ENCODE results near the gene PDLIM3. TPM values are rescaled to one million over a fixed set of nuclear protein-coding genes. Genes with fewer than 3 reads are reported as not detected.

Gene PDLIM3
- total and polyA plus RNA-seq, 2 of the 4 experiments (the other 2 are of a cell fraction), result 6.4 to 11.7 TPM

GRCh38 chr4:185541251-185541727 lies 6.0 kb upstream of the PDLIM3 start:
- Histone ChIP-seq H3K18ac (ENCODE audit: low read depth, low read length) (no peak overlapping the region), H3K23ac (ENCODE audit: low read depth, low read length) (no peak overlapping the region), H3K79me1 (ENCODE audit: low read depth in 1 of 2, low read length in 2 of 2) (no peaks in the 10 kb centered on the region), H3K27ac (ENCODE audit: insufficient read depth, low read length) (no peak overlapping the region), H3K14ac (replicated peaks; ENCODE audit: low read depth, low read length) (0 out of 2 replicates have a peak overlapping the region, but pooled peaks have one; percentile 36), H2AK9ac (replicated peaks; ENCODE audit: low read depth, low read length, poor library complexity) (no peak overlapping the region), H3K4me3 (ENCODE audit: insufficient read depth, low read depth, low read length) (no peak overlapping the region), H4K91ac (ENCODE audit: insufficient read depth, low read depth, low read length) (no peak overlapping the region), H2BK120ac (ENCODE audit: low read depth, low read length) (no peak overlapping the region), H4K20me1 (ENCODE audit: insufficient read depth, low read length) (no peaks in the 10 kb centered on the region), H4K8ac (ENCODE audit: low read depth in 2 of 2, low read length in 2 of 2) (no peak overlapping the region), H3K4ac (ENCODE audit: low read depth, low read length) (no peak overlapping the region), H3K27me3 (ENCODE audit: control insufficient read depth, insufficient read depth, low read length) (peaks cover 16% of the 10 kb centered on the region), H4K5ac (ENCODE audit: low read depth, low read length) (no peak overlapping the region), H3K9me3 (ENCODE audit: control insufficient read depth, insufficient read depth, low read length) (no peaks in the 10 kb centered on the region), H3K56ac (ENCODE audit: extremely low read depth, insufficient read depth, low read length) (no peak overlapping the region), H2BK15ac (ENCODE audit: low read depth, low read length) (no peak overlapping the region), H3K4me2 (ENCODE audit: low read depth, low read length) (no peak overlapping the region), H2AK5ac (ENCODE audit: low read depth, low read length) (no peak overlapping the region), H2BK5ac (ENCODE audit: low read depth, low read length, poor library complexity, severe bottlenecking) (no peak overlapping the region), H3K4me1 (ENCODE audit: control insufficient read depth, insufficient read depth, low read length) (peaks cover under 1% of the 10 kb centered on the region; the same call in 1 of the 2 replicates), H3K9ac (ENCODE audit: low read depth, low read length) (no peak overlapping the region), H2BK20ac (ENCODE audit: low read depth, low read length) (no peak overlapping the region), H3K9me1 (ENCODE audit: insufficient read depth, low read length) (no peaks in the 10 kb centered on the region), H2AFZ (replicated peaks; ENCODE audit: low read length, poor library complexity) (no peak overlapping the region), H3K36me3 (ENCODE audit: control insufficient read depth, insufficient read depth, low read length) (no peaks in the 10 kb centered on the region)
- ATAC-seq (ENCODE audit: low read depth) (no peak), DNase-seq (no peak)
- BruUV-seq (replicated peaks), result no TSS peak
- intact Hi-C loops (cut with micrococcal nuclease), result no loop called here
- CTCF ChIA-PET, result interaction anchor here (0.6 to 0.7 kb wide), 2 partner anchors 10 to 56 kb away, joined by 3 to 4 read pairs; no protein-coding TSS in a partner anchor
- POLR2A ChIA-PET (ENCODE audit: unreplicated experiment), result no interaction called here
- TF ChIP-seq RCOR1 (IDR thresholded peaks at IDR 0.05; ENCODE audit: insufficient replicate concordance, low read length) (no peak), RFX5 (IDR thresholded peaks at IDR 0.05; ENCODE audit: low read depth, low read length) (no peak), CEBPB (IDR thresholded peaks at IDR 0.05; ENCODE audit: low read depth, low read length) (no peak), USF2 (IDR thresholded peaks at IDR 0.05; ENCODE audit: low read depth, low read length) (no peak), NFE2L2 (IDR thresholded peaks at IDR 0.05; ENCODE audit: low read depth, low read length) (no peak), CHD1 (IDR thresholded peaks at IDR 0.05; ENCODE audit: low read depth, low read length) (no peak), SMC3 (IDR thresholded peaks at IDR 0.05; ENCODE audit: low read depth, low read length) (no peak), BHLHE40 (IDR thresholded peaks at IDR 0.05; ENCODE audit: low read depth, low read length) (no peak), POLR2A (IDR thresholded peaks at IDR 0.05; ENCODE audit: low read depth, low read length) (no peak), MAFK (IDR thresholded peaks at IDR 0.05; ENCODE audit: low read depth, low read length) (no peak), MXI1 (IDR thresholded peaks at IDR 0.05; ENCODE audit: borderline replicate concordance, low read depth, low read length) (no peak), RAD21 (IDR thresholded peaks at IDR 0.05; ENCODE audit: low read length) (no peak)
- TF ChIP-seq, protein P1, sequence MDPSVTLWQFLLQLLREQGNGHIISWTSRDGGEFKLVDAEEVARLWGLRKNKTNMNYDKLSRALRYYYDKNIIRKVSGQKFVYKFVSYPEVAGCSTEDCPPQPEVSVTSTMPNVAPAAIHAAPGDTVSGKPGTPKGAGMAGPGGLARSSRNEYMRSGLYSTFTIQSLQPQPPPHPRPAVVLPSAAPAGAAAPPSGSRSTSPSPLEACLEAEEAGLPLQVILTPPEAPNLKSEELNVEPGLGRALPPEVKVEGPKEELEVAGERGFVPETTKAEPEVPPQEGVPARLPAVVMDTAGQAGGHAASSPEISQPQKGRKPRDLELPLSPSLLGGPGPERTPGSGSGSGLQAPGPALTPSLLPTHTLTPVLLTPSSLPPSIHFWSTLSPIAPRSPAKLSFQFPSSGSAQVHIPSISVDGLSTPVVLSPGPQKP (IDR thresholded peaks at IDR 0.05; ENCODE audit: borderline replicate concordance, low read depth, low read length), result no peak
- TF ChIP-seq, protein P2, sequence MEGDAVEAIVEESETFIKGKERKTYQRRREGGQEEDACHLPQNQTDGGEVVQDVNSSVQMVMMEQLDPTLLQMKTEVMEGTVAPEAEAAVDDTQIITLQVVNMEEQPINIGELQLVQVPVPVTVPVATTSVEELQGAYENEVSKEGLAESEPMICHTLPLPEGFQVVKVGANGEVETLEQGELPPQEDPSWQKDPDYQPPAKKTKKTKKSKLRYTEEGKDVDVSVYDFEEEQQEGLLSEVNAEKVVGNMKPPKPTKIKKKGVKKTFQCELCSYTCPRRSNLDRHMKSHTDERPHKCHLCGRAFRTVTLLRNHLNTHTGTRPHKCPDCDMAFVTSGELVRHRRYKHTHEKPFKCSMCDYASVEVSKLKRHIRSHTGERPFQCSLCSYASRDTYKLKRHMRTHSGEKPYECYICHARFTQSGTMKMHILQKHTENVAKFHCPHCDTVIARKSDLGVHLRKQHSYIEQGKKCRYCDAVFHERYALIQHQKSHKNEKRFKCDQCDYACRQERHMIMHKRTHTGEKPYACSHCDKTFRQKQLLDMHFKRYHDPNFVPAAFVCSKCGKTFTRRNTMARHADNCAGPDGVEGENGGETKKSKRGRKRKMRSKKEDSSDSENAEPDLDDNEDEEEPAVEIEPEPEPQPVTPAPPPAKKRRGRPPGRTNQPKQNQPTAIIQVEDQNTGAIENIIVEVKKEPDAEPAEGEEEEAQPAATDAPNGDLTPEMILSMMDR (conservative IDR thresholded peaks at IDR 0.05; ENCODE audit: low read depth, low read length), result no peak
- in situ Hi-C loops (cut with MboI; ENCODE audit: low sequenced_read_pairs), result no loop called here
- 28% methylated on average over 3 of the region's 10 CpGs; no CpG with 5 or more reads in 1 of the 2 experiments for WGBS, 2 experiments (ENCODE audit: extremely low coverage in 2 of 2, insufficient read length in 1 of 2)
- dilution Hi-C loops (cut with HindIII; ENCODE audit: low sequenced_read_pairs, unreplicated experiment), result no loop called here

Data from IMR-90 (cell line).